Ovary (tissue), 9 donors: ENCODE measurements around the gene FARSA. TPM values are rescaled to one million over a fixed set of nuclear protein-coding genes. Genes with fewer than 3 reads are reported as not detected.
A peak's percentile ranks its signal among the peaks of the same experiment; 100 is the strongest.

ENCODE experiments used
- DNase-seq, 5 donors: peaks; one replicate each; pipeline ENCODE4 v3.0.0-alpha.2; 2019 to 2020
- H3K27ac ChIP-seq, 2 donors: fragments of 200-600 bp; one replicate each; pipeline versions ENCODE4 v1.5.1 to v1.8.0; 2019 to 2022
- H3K27me3 ChIP-seq: fragments of 200-600 bp; one replicate; pipeline ENCODE4 v1.8.0; 2022
- H3K36me3 ChIP-seq: fragments of 200-600 bp; sonication (generic); one replicate; pipeline ENCODE4 v1.5.1; 2019
- H3K4me1 ChIP-seq: one replicate; pipeline ENCODE4 v1.8.1; 2013; ENCODE audit warnings: mild to moderate bottlenecking, moderate library complexity; ENCODE audit not compliant: insufficient read depth
- H3K4me3 ChIP-seq: fragments of 200-600 bp; sonication (generic); one replicate; pipeline ENCODE4 v1.5.1; 2017
- H3K9me3 ChIP-seq, 2 donors: fragments of 200-600 bp in 1 of 2; sonication (generic) in 1 of 2; one replicate each; pipeline versions ENCODE4 v1.5.1 to v1.8.1; 2013 to 2019; ENCODE audit warnings: mild to moderate bottlenecking in 1 of 2, moderate library complexity in 1 of 2
- CTCF ChIP-seq, 3 donors: fragments of 450-650 bp in 2 of 3; fragments of 200-600 bp in 1 of 3; IDR thresholded peaks; one replicate each; pipeline versions ENCODE4 v1.5.1 to v1.8.0; 2016 to 2022; ENCODE audit warnings: antibody characterized with exemption in 3 of 3, mild to moderate bottlenecking in 1 of 3
- EP300 ChIP-seq: sonication (generic); formaldehyde crosslinking; IDR thresholded peaks from one replicate; pipeline ENCODE4 v1.6.1; 2017; ENCODE audit warnings: antibody characterized with exemption
- POLR2A ChIP-seq: fragments of 450-650 bp; IDR thresholded peaks from one replicate; pipeline ENCODE4 v1.6.1; 2017; ENCODE audit warnings: antibody characterized with exemption, mild to moderate bottlenecking, moderate library complexity
- WGBS, 3 donors: extraction: QIAGEN DNeasy Blood & Tissue Kit in 1 of 3; methylation state at CpG; one replicate each; pipeline versions ENCODE4 v1.1.5 to v1.1.7; 2013 to 2017; 5-methylcytosine and 5-hydroxymethylcytosine counted together
- intact Hi-C, 4 donors: fragments of 100-400 bp; cut with DNase I; formaldehyde crosslinking; loops; one replicate each; pipeline versions ENCODE4 v1.11.0 to v1.15.1; 2022 to 2023
- polyA plus RNA-seq, 2 donors: library from polyadenylated mRNA; stranded (reverse); fragments of 200-250 nt in 1 of 2; fragments of 350-450 nt in 1 of 2; fragmentation: Illumina TruSeq in 1 of 2; extraction: RNeasy Lipid Tissue Mini Kit (QIAGEN cat#74804) in 1 of 2; gene quantifications; one replicate each; pipeline ENCODE4 v1.2.3, GENCODE V29; 2013 to 2014
- total RNA-seq, 7 donors: library from RNA; depleted of rRNA in 2 of 7; stranded (reverse); fragments of >200 nt in 2 of 7; fragmentation: NEBNext Ultra II Directional in 3 of 7; extraction: Animal tissue kit (Norgen Biotek cat#: 25700) in 3 of 7; gene quantifications; one replicate each; pipeline versions ENCODE4 v1.1.0 to v1.2.4, GENCODE V29; 2016 to 2023
- donor health status: DM: no; HTN: no; CAD: no; lungs with moderate emphysema.
- donor health status: DM: no; HTN: no; CAD: no.
- donor health status: Bipolar disorder and iron deficiency.
- donor health status: DM: yes; HTN: yes; CAD: no.
- donor health status: DM: no; HTN: no; CAD: no.
- donor health status: DM: yes; HTN: yes; CAD: no.

FARSA gene
- total and polyA plus RNA-seq, 9 donors: 8.0 to 50.2 (median 39.7) TPM

GRCh38 chr19:12913011-12913561 is 20.4 kb downstream of the FARSA start:
- Histone ChIP-seq H3K4me1 (peaks cover 2% of the 10 kb centered on the region), H3K27ac (peak overlapping the region in 1 of 2 donors; percentile 70), H3K36me3 (no peaks in the 10 kb centered on the region), H3K27me3 (no peaks in the 10 kb centered on the region), H3K4me3 (no peak overlapping the region), H3K9me3 (no peaks in the 10 kb centered on the region)
- no peak for TF ChIP-seq POLR2A
- no peak for TF ChIP-seq CTCF (IDR thresholded peaks at IDR 0.05)
- TF ChIP-seq EP300: no peak
- 1 to 6% (median 2%) methylated on average over 22 of the region's 22 CpGs for WGBS, 3 donors
- intact Hi-C loops: no loop called here
- DNase-seq: peak; percentile 76 to 88 (median 79)

DNA sequence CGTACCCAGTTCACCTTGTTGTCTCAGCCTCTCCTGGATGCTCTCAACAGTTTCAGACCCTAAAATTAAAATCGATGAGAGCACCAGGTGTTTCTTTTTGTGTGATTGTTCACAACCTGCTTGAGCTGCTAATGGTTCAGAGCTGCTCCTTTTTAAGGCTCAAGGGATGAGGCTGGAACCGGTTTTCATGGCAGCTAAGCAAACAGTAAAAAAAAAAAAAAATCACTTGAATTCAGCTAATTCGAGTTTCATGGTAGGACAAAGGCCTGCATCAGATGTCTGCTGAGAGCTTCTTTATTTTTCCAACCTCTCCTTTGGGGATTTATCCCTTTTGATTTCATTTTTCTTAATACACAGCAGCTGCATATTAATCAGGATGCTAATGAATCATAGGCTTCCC is 20.9 kb downstream of the FARSA start:
- TF ChIP-seq CTCF (IDR thresholded peaks at IDR 0.05) (no peak), EP300 (no peak), POLR2A (no peak)
- 27 to 37% (median 31%) methylated on average over 4 of the region's 4 CpGs for WGBS, 3 donors
- H3K4me1 ChIP-seq: peaks cover 2% of the 10 kb centered on the region
- H3K27me3 ChIP-seq: no peaks in the 10 kb centered on the region
- peak overlapping the region in 1 of 2 donors; percentile 70 for H3K27ac ChIP-seq
- DNase-seq: no peak
- H3K36me3 ChIP-seq: no peaks in the 10 kb centered on the region
- intact Hi-C loops: no loop called here
- no peak overlapping the region for H3K4me3 ChIP-seq
- no peaks in the 10 kb centered on the region for H3K9me3 ChIP-seq

- no peak for DNase-seq
- Histone ChIP-seq H3K36me3 (no peaks in the 10 kb centered on the region), H3K9me3 (no peaks in the 10 kb centered on the region), H3K27me3 (no peaks in the 10 kb centered on the region), H3K27ac (no peak overlapping the region), H3K4me1 (no peaks in the 10 kb centered on the region), H3K4me3 (no peak overlapping the region)
- 81 to 89% (median 86%) methylated on average over 9 of the region's 9 CpGs for WGBS, 3 donors
- TF ChIP-seq POLR2A: no peak
- intact Hi-C loops: no loop called here
These were observed 26.3 kb downstream of the FARSA start for GRCh38 chr19:12907166-12907565.

DNA sequence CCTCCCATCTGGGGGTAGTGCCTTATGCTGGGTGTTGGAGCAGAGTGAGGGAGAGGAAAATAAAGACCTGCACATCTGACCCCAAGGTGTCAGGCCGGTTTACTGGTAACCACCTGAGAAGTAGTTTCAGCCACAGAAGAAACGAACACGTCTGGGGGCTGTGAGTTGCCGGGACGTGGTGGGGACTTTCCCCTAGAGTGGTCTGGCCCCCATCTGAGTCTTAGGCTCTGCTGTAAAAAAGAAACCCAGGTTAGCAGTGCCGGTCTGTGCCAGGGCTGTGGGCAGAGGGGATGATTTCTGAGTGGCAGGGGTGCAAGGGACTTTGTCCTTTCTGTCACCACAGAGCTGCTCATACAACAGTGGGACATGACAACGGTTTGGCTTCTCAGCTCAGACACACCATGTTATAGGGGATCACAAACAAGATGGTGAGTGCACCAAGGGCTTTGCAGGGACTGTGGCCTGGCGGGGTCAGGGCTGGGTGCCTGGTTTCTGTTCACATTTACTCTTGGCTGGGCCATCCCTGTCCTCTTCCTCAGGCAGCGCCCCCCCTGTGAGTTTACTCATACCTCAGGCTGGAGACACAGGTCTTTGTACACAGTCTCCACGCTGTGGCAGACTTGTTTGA is 33.5 kb downstream of the FARSA start:
- TF ChIP-seq EP300 (no peak), CTCF (IDR thresholded peaks at IDR 0.05) (no peak), POLR2A (no peak)
- no peaks in the 10 kb centered on the region for H3K36me3 ChIP-seq
- WGBS, 3 donors: 87 to 89% (median 88%) methylated on average over 10 of the region's 10 CpGs
- H3K4me1 ChIP-seq: no peaks in the 10 kb centered on the region
- no peak for DNase-seq
- no peak overlapping the region for H3K27ac ChIP-seq
- no peak overlapping the region for H3K4me3 ChIP-seq
- H3K27me3 ChIP-seq: no peaks in the 10 kb centered on the region
- intact Hi-C loops: no loop called here
- no peaks in the 10 kb centered on the region for H3K9me3 ChIP-seq

DNA sequence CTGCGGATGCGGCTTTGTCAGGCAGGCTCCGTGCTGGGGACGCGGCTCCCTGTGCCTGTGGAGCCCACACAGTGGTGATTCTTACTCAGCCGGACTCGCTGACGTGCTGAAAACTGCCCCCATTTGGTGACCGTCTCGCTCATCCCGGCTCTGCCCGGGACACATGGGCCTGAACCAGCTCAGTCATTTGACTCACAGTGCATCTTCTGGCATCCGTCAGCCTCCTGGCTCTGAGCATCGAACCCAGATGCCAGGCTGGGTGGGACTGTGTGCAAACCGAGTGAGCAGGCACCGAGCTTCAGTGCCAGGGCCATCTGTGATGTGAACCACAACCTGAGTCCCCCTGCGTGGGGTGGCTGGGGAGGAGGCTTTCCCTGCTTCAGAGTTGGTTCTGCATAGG is 37.1 kb downstream of the FARSA start:
- 93 to 95% (median 94%) methylated on average over 17 of the region's 17 CpGs for WGBS, 3 donors
- H3K27ac ChIP-seq: no peak overlapping the region
- no peak overlapping the region for H3K4me3 ChIP-seq
- intact Hi-C loops: no loop called here
- H3K36me3 ChIP-seq: no peaks in the 10 kb centered on the region
- peaks cover 5% of the 10 kb centered on the region for H3K4me1 ChIP-seq
- H3K27me3 ChIP-seq: no peaks in the 10 kb centered on the region
- no peak for TF ChIP-seq POLR2A
- no peak for TF ChIP-seq EP300
- TF ChIP-seq CTCF (IDR thresholded peaks at IDR 0.05): no peak
- DNase-seq: no peak
- no peaks in the 10 kb centered on the region for H3K9me3 ChIP-seq
